ENCODE results near the gene CUL1. TPM values are rescaled to one million over a fixed set of nuclear protein-coding genes. Genes with fewer than 3 reads are reported as not detected.

CUL1 gene
- total RNA-seq, 1 donor from 2014 or later = 38.5 TPM

DNA sequence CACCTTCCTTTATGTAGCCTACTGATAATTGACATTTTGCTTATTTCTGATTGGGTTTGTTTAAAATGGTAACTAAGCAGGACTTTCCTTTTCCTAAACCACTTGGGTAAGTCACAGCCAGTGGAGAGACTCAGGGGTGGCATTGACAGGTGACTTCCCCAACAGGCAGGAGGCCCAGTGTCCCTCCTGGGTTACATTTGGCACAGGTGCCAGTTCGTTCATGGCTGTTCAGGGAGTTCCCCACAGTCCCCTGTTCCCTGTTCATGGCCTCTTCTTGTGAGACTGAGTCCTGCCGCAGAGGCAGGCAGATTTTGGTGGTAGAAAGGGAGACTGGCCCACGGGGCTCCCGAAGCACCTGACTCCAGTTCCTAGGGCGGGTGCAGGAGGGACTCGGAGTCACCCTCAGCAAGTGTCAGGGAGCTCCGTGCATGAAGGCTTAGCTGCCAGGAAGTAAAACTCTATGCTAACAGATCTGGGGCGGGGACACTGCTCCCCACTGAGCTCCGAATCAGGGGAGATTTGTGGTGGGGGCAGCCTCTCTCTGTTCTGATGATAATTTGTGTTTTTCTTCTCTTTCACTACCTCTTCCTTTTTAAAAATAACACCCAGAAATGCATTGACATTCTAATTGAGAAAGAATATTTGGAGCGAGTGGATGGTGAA lies 101.3 kb downstream of the CUL1 start:
- intact Hi-C loops (cut with DNase I) = no loop called here
- Histone ChIP-seq H3K27ac (no peak overlapping the region), H3K4me3 (no peak overlapping the region), H3K36me3 (peaks cover 3 to 59% of the 10 kb centered on the region in 2 donors), H3K4me1 (no peaks in the 10 kb centered on the region), H3K9me3 (no peaks in the 10 kb centered on the region), H3K27me3 (no peaks in the 10 kb centered on the region)
- DNase-seq (ENCODE audit: extremely low spot score in 2 of 2) = no peak
- TF ChIP-seq POLR2A (IDR thresholded peaks at IDR 0.05) = no peak
- no peak for TF ChIP-seq POLR2AphosphoS5 (IDR thresholded peaks at IDR 0.05; ENCODE audit: insufficient read depth in 1 of 2, low read depth in 1 of 2)

DNA sequence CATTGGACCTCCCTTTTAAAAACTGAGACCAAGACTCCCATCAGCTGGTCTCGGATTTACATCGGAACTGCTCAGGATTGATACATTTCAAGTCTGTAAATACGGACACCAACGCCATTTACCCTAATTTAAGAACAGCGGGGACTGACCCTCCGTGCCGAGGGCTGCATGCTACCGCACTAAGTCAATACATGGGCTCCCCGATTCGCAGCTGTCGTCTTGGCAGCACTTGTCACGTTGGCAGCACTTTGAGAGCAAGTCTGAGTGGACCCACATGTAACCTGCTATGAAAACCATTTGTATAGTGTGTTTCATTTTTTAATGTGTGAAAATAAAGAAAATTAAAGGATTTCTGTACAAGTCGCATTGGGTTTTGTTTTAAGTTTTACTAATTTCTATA lies 102.0 kb downstream of the CUL1 start:
- Histone ChIP-seq H3K9me3 (no peaks in the 10 kb centered on the region), H3K4me3 (no peak overlapping the region), H3K27ac (no peak overlapping the region), H3K27me3 (no peaks in the 10 kb centered on the region), H3K36me3 (peaks cover 3 to 54% of the 10 kb centered on the region in 2 donors), H3K4me1 (no peaks in the 10 kb centered on the region)
- intact Hi-C loops (cut with DNase I) = no loop called here
- no peak for DNase-seq (ENCODE audit: extremely low spot score in 2 of 2)
- TF ChIP-seq POLR2A (IDR thresholded peaks at IDR 0.05) (no peak), POLR2AphosphoS5 (IDR thresholded peaks at IDR 0.05; ENCODE audit: insufficient read depth in 1 of 2, low read depth in 1 of 2) (no peak)
- TF ChIP-seq, protein P1, sequence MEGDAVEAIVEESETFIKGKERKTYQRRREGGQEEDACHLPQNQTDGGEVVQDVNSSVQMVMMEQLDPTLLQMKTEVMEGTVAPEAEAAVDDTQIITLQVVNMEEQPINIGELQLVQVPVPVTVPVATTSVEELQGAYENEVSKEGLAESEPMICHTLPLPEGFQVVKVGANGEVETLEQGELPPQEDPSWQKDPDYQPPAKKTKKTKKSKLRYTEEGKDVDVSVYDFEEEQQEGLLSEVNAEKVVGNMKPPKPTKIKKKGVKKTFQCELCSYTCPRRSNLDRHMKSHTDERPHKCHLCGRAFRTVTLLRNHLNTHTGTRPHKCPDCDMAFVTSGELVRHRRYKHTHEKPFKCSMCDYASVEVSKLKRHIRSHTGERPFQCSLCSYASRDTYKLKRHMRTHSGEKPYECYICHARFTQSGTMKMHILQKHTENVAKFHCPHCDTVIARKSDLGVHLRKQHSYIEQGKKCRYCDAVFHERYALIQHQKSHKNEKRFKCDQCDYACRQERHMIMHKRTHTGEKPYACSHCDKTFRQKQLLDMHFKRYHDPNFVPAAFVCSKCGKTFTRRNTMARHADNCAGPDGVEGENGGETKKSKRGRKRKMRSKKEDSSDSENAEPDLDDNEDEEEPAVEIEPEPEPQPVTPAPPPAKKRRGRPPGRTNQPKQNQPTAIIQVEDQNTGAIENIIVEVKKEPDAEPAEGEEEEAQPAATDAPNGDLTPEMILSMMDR (IDR thresholded peaks at IDR 0.05) = no peak

DNA sequence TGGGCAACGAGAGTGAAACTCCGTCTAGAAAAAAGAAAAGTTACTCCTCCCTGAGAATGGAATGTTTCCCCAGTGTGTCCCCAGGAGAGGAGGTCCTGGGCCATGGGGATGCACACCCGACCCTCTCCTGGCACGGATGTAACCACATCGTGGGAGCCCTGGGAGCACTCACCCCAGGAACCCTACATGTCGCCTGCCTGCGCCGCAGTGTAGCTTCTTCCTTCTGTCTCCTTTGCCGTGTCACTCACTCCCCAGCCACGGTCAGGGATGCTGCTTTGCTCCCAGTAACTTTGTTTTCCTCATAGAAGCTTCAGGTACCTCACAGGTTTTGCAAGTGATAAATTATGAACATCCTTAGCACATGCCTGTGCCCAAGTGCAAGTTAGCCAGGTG lies 103.4 kb downstream of the CUL1 start:
- Histone ChIP-seq H3K9me3 (no peaks in the 10 kb centered on the region), H3K27me3 (no peaks in the 10 kb centered on the region), H3K4me3 (no peak overlapping the region), H3K4me1 (no peaks in the 10 kb centered on the region), H3K36me3 (peaks cover 3 to 43% of the 10 kb centered on the region in 2 donors), H3K27ac (no peak overlapping the region)
- no peak for DNase-seq (ENCODE audit: extremely low spot score in 2 of 2)
- intact Hi-C loops (cut with DNase I) = no loop called here
- TF ChIP-seq POLR2A (IDR thresholded peaks at IDR 0.05) (no peak), POLR2AphosphoS5 (IDR thresholded peaks at IDR 0.05; ENCODE audit: insufficient read depth in 1 of 2, low read depth in 1 of 2) (no peak)
- TF ChIP-seq, protein P1 (IDR thresholded peaks at IDR 0.05) = no peak

DNA sequence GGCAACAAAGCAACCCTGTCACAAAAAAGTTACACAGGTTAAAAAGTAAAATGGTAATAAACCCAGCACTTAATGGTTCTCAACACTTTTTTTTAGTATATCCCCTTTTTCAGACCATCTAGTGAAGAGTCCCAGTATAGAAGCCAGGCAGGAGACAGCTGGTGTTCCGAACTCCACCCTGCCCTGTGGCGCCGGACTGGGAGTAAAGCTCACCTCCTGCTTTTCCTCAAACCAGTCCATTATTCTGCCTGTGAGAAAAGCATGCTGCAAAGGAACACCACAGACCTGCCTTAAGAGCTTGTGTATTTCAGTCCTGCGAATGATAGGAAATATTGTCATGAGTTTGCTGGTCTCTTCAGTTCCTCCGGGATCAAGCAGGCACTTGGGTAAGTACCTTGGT lies 104.4 kb downstream of the CUL1 start:
- Histone ChIP-seq H3K27ac (no peak overlapping the region), H3K9me3 (no peaks in the 10 kb centered on the region), H3K4me1 (no peaks in the 10 kb centered on the region), H3K27me3 (no peaks in the 10 kb centered on the region), H3K36me3 (peaks cover 3 to 34% of the 10 kb centered on the region in 2 donors), H3K4me3 (no peak overlapping the region)
- DNase-seq (ENCODE audit: extremely low spot score in 2 of 2) = no peak
- no peak for TF ChIP-seq POLR2A (IDR thresholded peaks at IDR 0.05)
- no peak for TF ChIP-seq POLR2AphosphoS5 (IDR thresholded peaks at IDR 0.05; ENCODE audit: insufficient read depth in 1 of 2, low read depth in 1 of 2)
- TF ChIP-seq, protein P1 (IDR thresholded peaks at IDR 0.05) = no peak
- intact Hi-C loops (cut with DNase I) = no loop called here

DNA sequence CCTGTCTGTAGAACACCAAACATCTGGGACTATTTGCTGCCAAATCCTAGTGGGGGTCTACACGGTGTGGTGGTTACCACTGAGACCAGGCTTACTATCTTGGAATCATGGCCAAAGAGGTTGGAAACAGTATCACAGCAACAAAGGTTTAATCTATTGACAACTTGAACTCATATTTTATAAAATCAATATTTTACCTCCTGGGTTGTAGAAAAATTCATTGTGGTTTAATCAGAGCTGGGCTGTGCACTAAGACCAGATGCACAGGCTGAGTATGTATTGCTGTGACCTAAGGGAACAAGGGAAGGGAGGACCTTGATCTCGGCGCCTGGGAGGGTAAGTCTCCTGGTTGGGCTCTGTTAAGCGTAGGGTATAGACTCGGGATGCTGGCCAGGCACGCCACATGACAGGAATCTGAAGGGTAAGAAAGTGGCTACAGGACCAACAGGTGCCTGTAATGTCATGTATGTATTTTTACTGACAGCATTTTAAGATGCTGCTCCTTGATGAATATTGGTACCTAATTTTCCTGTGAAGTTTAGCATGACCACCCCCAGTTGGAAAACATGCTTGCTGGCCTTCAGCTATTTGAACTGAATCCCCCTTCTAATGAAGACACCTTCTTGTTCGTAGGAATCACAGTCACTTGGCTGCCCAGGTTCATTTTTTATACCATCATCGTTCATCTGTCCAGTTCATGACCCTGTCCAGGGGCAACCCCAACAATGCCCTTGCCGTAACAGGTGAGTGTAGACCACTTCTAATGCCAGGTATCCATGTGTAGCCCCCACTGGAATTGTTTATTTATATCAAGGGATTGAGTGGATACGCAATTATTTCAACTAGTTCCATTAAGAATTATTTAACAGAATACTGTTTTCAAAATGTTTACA lies 105.9 kb downstream of the CUL1 start:
- intact Hi-C loops (cut with DNase I) = no loop called here
- Histone ChIP-seq H3K27ac (no peak overlapping the region), H3K9me3 (no peaks in the 10 kb centered on the region), H3K27me3 (no peaks in the 10 kb centered on the region), H3K4me3 (no peak overlapping the region), H3K36me3 (peaks cover 0 to 23% of the 10 kb centered on the region in 2 donors), H3K4me1 (no peaks in the 10 kb centered on the region)
- TF ChIP-seq POLR2A (IDR thresholded peaks at IDR 0.05) (no peak), POLR2AphosphoS5 (IDR thresholded peaks at IDR 0.05; ENCODE audit: insufficient read depth in 1 of 2, low read depth in 1 of 2) (no peak)
- TF ChIP-seq, protein P1 (IDR thresholded peaks at IDR 0.05) = no peak
- no peak for DNase-seq (ENCODE audit: extremely low spot score in 2 of 2)
